Measurements from ENCODE around the gene CBY2.

Gene CBY2

DNA sequence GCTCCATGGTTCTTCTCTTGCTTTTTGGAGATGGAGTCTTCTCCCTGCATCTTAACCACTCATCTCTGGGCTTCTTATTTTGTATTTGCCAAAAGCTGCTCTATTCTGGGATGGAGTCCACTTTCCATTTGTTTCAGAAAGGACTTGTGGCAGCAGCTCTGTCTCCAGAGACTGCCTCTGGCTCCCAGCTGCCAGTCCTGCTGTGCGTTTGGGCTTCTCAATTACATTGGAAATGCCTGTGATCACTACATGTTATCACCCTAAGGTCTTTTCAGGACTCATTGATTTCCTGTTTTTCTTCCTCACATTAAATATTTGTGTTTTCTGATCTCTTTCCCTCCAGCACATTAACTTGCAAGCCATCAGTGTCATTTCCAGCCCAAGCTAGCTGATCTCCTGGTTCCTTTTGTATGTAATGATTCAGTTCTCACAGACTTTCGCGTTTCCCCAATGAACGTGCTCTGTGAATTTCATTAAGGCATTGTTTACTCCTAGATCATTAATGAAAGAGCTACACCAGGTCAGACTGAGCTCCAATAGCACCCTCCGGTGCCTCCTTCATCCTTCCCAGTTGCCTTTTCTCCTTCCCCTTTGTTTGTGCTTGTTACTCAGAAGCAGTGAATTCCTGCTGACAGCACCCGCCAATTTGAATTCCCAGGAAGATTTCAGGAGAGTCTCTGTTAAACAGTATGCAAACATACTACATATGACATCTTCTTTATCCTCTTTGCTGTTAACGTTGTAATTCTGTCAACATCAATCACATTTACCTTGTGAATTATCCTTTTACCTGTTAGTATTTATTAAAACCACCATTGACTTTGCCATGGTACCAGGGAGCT lies 3.0 kb downstream of the CBY2 start:
- no peaks in the 10 kb centered on the region for H3K36me3 ChIP-seq (ENCODE audit: insufficient read depth, low read depth, low read length)
- peaks cover 10% of the 10 kb centered on the region; the same call in 1 of the 2 replicates for H3K4me1 ChIP-seq (ENCODE audit: insufficient read depth, low read length)
- H3K4me3 ChIP-seq (ENCODE audit: low read length), result no peak overlapping the region; the same call in 1 of the 2 replicates
- H3K27me3 ChIP-seq (ENCODE audit: insufficient read depth, low read length), result no peaks in the 10 kb centered on the region
- H3K9me3 ChIP-seq (ENCODE audit: insufficient read depth, low read depth, low read length), result no peaks in the 10 kb centered on the region
- no peak overlapping the region for H3K9ac ChIP-seq (ENCODE audit: low read depth, low read length)
- H3K27ac ChIP-seq (ENCODE audit: low read length), result no peak overlapping the region

DNA sequence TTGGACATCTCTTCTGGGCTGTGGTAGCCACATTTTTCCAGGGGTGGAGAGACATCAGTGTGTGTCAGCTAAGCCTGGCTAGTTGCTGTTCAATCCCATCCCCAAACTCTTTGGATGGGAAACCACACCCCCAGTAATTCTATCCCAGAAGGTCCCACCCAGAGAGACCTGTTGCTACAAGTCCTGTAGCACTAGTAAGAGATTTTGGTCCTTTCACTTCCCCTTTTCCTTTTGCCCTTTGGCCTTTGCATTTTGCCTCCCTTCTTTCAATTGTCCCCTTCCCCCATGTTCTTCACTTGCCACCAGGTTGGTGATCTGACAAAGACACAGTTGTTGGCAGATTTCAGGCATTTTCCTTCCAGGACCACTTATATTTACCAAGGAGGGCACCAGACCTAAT lies 3.8 kb downstream of the CBY2 start:
- H3K9ac ChIP-seq (ENCODE audit: low read depth, low read length), result no peak overlapping the region
- no peak overlapping the region for H3K4me3 ChIP-seq (ENCODE audit: low read length)
- H3K27ac ChIP-seq (ENCODE audit: low read length), result no peak overlapping the region
- no peaks in the 10 kb centered on the region for H3K9me3 ChIP-seq (ENCODE audit: insufficient read depth, low read depth, low read length)
- H3K27me3 ChIP-seq (ENCODE audit: insufficient read depth, low read length), result no peaks in the 10 kb centered on the region
- H3K36me3 ChIP-seq (ENCODE audit: insufficient read depth, low read depth, low read length), result no peaks in the 10 kb centered on the region
- H3K4me1 ChIP-seq (ENCODE audit: insufficient read depth, low read length), result peaks cover 10% of the 10 kb centered on the region; the same call in 1 of the 2 replicates

DNA sequence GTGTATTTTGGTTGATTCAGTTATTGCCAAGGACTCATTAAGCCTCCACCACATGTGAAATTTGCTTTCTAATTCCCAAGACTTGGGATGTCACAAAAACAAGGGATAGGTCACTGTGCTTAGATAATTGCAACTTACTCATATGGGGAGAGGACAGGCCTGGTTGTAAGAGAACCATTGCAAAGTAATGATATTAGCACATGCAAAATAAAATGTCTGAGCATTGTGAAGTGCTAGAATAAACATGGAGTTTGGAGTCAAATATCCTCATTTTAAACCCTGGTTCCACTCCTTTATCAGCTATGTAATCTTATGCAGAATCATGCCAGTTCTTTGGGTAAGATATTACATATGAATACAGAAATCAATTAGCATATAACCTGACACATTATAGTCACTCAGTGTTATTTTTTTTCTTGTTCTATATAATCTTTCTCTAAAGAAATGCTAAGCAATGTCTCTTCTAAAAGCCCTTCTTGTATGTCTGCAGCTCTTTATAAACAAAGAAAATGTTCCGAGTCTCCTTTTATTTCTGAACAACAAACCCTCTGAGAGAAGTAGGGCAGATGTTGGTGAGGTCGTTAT lies 5.5 kb downstream of the CBY2 start:
- Histone ChIP-seq H3K27ac (ENCODE audit: low read length) (no peak overlapping the region), H3K27me3 (ENCODE audit: insufficient read depth, low read length) (no peaks in the 10 kb centered on the region), H3K36me3 (ENCODE audit: insufficient read depth, low read depth, low read length) (no peaks in the 10 kb centered on the region), H3K9me3 (ENCODE audit: insufficient read depth, low read depth, low read length) (no peaks in the 10 kb centered on the region), H3K4me1 (ENCODE audit: insufficient read depth, low read length) (peaks cover 10% of the 10 kb centered on the region; the same call in 1 of the 2 replicates), H3K4me3 (ENCODE audit: low read length) (no peak overlapping the region), H3K9ac (ENCODE audit: low read depth, low read length) (no peak overlapping the region)

DNA sequence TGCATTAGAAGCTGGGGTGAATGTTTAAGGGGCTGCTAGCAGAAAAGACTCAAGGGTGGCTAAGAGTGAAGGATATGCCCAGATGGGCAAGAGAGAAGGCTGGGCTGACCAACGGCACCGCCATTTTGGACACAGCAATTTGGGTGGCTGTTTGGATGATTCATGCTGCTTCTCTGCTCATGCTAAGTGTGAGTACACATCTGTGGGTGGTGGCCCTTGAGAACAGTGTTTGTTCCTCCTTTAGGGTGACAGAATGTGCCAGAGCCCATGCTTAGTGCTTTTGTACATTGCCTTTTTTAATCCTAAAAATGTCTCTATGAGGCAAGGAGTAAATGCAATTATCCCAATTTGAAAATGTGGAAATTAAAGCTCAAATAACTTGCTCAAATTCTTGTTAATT lies 9.8 kb downstream of the CBY2 start:
- no peaks in the 10 kb centered on the region for H3K4me1 ChIP-seq (ENCODE audit: insufficient read depth, low read length)
- H3K9me3 ChIP-seq (ENCODE audit: insufficient read depth, low read depth, low read length), result no peaks in the 10 kb centered on the region
- H3K4me3 ChIP-seq (ENCODE audit: low read length), result no peak overlapping the region
- H3K36me3 ChIP-seq (ENCODE audit: insufficient read depth, low read depth, low read length), result no peaks in the 10 kb centered on the region
- H3K27ac ChIP-seq (ENCODE audit: low read length), result no peak overlapping the region
- no peak overlapping the region for H3K9ac ChIP-seq (ENCODE audit: low read depth, low read length)
- H3K27me3 ChIP-seq (ENCODE audit: insufficient read depth, low read length), result no peaks in the 10 kb centered on the region

DNA sequence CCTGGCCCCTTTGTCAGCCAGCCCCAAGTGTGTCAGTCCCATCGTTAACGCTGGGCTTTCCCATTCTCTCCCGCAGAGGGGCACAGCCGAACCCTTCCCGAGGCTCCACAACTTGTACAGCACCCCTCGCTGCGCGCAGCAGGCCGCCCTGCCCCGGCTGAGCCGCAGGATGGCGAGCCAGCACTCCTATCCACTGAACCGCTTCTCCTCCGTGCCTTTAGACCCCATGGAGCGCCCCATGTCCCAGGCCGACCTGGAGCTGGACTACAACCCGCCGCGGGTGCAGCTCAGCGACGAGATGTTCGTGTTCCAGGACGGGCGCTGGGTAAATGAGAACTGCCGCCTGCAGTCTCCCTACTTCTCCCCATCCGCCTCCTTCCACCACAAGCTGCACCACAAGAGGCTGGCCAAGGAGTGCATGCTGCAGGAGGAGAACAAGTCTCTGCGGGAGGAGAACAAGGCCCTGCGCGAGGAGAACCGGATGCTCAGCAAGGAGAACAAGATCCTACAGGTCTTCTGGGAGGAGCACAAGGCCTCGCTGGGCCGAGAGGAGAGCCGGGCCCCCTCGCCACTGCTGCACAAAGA lies 11.1 kb downstream of the CBY2 start:
- H3K9ac ChIP-seq (ENCODE audit: low read depth, low read length), result no peak overlapping the region
- no peaks in the 10 kb centered on the region for H3K9me3 ChIP-seq (ENCODE audit: insufficient read depth, low read depth, low read length)
- H3K27ac ChIP-seq (ENCODE audit: low read length), result no peak overlapping the region
- H3K4me1 ChIP-seq (ENCODE audit: insufficient read depth, low read length), result no peaks in the 10 kb centered on the region
- H3K4me3 ChIP-seq (ENCODE audit: low read length), result no peak overlapping the region
- no peaks in the 10 kb centered on the region for H3K36me3 ChIP-seq (ENCODE audit: insufficient read depth, low read depth, low read length)
- H3K27me3 ChIP-seq (ENCODE audit: insufficient read depth, low read length), result no peaks in the 10 kb centered on the region

DNA sequence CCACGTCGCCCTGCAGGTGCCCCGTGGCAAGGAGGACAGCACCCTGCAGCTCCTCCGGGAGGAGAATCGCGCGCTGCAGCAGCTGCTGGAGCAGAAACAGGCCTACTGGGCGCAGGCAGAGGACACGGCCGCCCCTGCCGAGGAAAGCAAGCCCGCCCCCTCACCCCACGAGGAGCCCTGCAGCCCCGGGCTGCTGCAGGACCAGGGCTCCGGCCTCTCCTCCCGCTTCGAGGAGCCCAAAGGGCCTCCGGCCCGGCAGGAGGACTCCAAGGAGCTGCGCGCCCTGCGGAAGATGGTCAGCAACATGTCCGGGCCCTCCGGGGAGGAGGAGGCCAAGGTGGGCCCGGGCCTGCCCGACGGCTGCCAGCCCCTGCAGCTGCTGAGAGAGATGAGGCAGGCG lies 11.6 kb downstream of the CBY2 start:
- no peaks in the 10 kb centered on the region for H3K27me3 ChIP-seq (ENCODE audit: insufficient read depth, low read length)
- H3K4me3 ChIP-seq (ENCODE audit: low read length), result no peak overlapping the region
- no peaks in the 10 kb centered on the region for H3K9me3 ChIP-seq (ENCODE audit: insufficient read depth, low read depth, low read length)
- H3K9ac ChIP-seq (ENCODE audit: low read depth, low read length), result no peak overlapping the region
- H3K36me3 ChIP-seq (ENCODE audit: insufficient read depth, low read depth, low read length), result no peaks in the 10 kb centered on the region
- no peaks in the 10 kb centered on the region for H3K4me1 ChIP-seq (ENCODE audit: insufficient read depth, low read length)
- no peak overlapping the region for H3K27ac ChIP-seq (ENCODE audit: low read length)

DNA sequence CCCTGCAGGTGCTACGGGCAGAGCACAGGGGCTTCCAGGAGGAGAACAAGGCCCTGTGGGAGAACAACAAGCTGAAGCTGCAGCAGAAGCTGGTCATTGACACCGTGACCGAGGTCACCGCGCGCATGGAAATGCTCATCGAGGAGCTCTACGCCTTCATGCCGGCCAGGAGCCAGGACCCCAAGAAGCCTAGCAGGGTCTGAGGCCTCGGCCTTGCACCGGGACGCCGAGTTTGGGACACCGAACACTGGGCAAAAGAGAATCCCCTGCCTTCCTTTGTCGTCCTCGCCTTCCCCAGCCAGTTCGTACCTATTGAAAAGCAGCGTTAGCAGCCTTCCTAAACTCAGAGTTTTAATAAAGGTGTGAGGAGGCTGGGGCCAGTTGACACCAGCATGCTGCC lies 12.1 kb downstream of the CBY2 start:
- no peak overlapping the region for H3K9ac ChIP-seq (ENCODE audit: low read depth, low read length)
- H3K4me1 ChIP-seq (ENCODE audit: insufficient read depth, low read length), result no peaks in the 10 kb centered on the region
- H3K9me3 ChIP-seq (ENCODE audit: insufficient read depth, low read depth, low read length), result no peaks in the 10 kb centered on the region
- no peak overlapping the region for H3K4me3 ChIP-seq (ENCODE audit: low read length)
- H3K27me3 ChIP-seq (ENCODE audit: insufficient read depth, low read length), result no peaks in the 10 kb centered on the region
- no peak overlapping the region for H3K27ac ChIP-seq (ENCODE audit: low read length)
- H3K36me3 ChIP-seq (ENCODE audit: insufficient read depth, low read depth, low read length), result no peaks in the 10 kb centered on the region

DNA sequence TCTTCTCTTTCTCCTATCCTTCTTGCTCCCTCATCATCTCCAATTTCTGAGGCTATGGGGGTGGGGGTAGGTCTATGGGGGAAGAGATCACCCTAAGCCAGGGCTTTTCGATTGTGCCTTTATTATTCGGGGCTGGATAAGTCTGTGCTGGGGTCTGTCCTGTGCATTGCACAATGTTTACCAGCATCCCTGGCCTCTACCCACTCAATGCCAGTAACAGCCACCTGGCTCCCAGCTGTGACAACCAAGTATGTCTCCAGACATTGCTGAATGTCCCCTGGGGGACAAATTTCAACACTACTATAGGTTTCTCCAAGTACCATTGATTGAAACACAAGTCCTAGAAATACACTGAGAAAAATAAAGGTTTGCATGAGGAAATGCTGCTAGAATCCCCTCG lies 13.2 kb downstream of the CBY2 start:
- Histone ChIP-seq H3K36me3 (ENCODE audit: insufficient read depth, low read depth, low read length) (no peaks in the 10 kb centered on the region), H3K4me3 (ENCODE audit: low read length) (no peak overlapping the region), H3K27ac (ENCODE audit: low read length) (no peak overlapping the region), H3K9me3 (ENCODE audit: insufficient read depth, low read depth, low read length) (no peaks in the 10 kb centered on the region), H3K9ac (ENCODE audit: low read depth, low read length) (no peak overlapping the region), H3K27me3 (ENCODE audit: insufficient read depth, low read length) (no peaks in the 10 kb centered on the region), H3K4me1 (ENCODE audit: insufficient read depth, low read length) (no peaks in the 10 kb centered on the region)

DNA sequence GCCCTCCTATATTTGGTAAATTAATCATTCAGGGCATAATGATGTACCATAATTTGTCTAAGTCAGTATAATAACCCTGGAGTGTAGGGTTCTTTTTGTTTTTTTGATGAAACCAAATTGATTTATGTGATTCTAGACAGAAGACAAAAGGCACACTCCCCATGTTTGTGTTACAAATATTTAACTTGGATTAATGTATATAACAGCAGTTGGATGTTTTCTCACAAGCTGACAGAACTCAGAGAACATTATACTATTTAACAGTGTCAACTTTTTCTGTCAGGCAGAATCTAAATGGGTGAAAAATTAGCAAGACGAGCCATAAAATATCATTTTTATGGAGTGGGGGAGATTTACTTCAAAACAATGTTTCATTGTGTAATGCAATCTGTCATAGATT lies 15.2 kb downstream of the CBY2 start:
- Histone ChIP-seq H3K27me3 (ENCODE audit: insufficient read depth, low read length) (no peaks in the 10 kb centered on the region), H3K27ac (ENCODE audit: low read length) (no peak overlapping the region), H3K4me1 (ENCODE audit: insufficient read depth, low read length) (no peaks in the 10 kb centered on the region), H3K9me3 (ENCODE audit: insufficient read depth, low read depth, low read length) (no peaks in the 10 kb centered on the region), H3K4me3 (ENCODE audit: low read length) (no peak overlapping the region), H3K9ac (ENCODE audit: low read depth, low read length) (no peak overlapping the region), H3K36me3 (ENCODE audit: insufficient read depth, low read depth, low read length) (no peaks in the 10 kb centered on the region)

DNA sequence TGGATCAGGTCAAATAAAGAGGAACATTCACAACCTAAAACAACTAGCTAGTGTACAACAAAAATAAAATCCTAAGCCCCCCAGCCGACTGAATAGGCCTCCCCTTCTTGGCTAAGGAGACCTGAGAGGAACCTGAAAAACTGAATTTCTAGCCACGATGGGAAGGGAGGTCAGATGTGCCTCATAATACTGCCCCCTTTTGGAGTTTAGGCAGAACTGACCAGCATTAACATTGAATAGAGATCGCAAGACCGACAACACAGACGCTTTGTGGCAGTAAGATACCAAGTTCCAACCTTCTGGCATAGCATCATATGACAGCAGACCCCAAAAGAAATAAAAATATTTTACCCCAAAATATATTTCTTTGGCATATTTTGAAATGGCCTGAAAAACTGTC lies 15.9 kb downstream of the CBY2 start:
- H3K4me1 ChIP-seq (ENCODE audit: insufficient read depth, low read length), result no peaks in the 10 kb centered on the region; the same call in 1 of the 2 replicates
- H3K27me3 ChIP-seq (ENCODE audit: insufficient read depth, low read length), result no peaks in the 10 kb centered on the region
- no peak overlapping the region for H3K27ac ChIP-seq (ENCODE audit: low read length)

DNA sequence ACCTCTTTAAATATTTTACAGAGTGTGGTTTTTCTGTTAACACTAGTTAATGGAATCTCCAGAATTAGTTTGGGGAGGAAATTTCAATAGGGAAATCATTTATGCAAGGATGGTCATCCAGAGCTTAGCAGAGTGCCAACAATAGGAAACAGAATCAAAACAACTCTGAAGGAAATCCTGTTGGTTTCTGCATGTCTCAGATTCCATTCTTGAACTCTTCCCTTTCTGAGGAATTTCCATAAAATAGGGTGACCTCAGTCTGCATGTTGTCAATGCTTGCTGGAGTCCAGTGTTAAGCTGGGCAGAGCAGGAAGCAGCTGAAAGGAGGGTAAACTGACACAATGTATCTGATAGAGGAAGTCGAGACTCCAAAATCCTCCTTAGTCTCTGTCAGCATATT lies 16.9 kb downstream of the CBY2 start:
- Histone ChIP-seq H3K27ac (ENCODE audit: low read length) (no peak overlapping the region), H3K9me3 (ENCODE audit: insufficient read depth, low read depth, low read length) (no peaks in the 10 kb centered on the region), H3K4me3 (ENCODE audit: low read length) (no peak overlapping the region), H3K36me3 (ENCODE audit: insufficient read depth, low read depth, low read length) (no peaks in the 10 kb centered on the region), H3K9ac (ENCODE audit: low read depth, low read length) (no peak overlapping the region), H3K4me1 (ENCODE audit: insufficient read depth, low read length) (peaks cover 7% of the 10 kb centered on the region; the same call in 1 of the 2 replicates), H3K27me3 (ENCODE audit: insufficient read depth, low read length) (no peaks in the 10 kb centered on the region)

More for the DNA sequence above, 15.9 kb downstream of the CBY2 start:
- Histone ChIP-seq H3K9ac (ENCODE audit: low read depth, low read length) (no peak overlapping the region), H3K36me3 (ENCODE audit: insufficient read depth, low read depth, low read length) (no peaks in the 10 kb centered on the region), H3K4me3 (ENCODE audit: low read length) (no peak overlapping the region), H3K9me3 (ENCODE audit: insufficient read depth, low read depth, low read length) (no peaks in the 10 kb centered on the region)
